Esophagus (tissue), 2 donors: Measurements from ENCODE around the gene PSMD13. TPM values are rescaled to one million over a fixed set of nuclear protein-coding genes. Genes with fewer than 3 reads are reported as not detected.
A peak's percentile ranks its signal among the peaks of the same experiment; 100 is the strongest.
"Not testable (repeated sequence)": the region's sequence is repeated elsewhere in the genome, so short reads cannot be mapped to it uniquely, and the experiment has no call there.

Source experiments
- H3K27ac ChIP-seq, 2 donors: one replicate each; pipeline ENCODE4 v1.5.1; 2013; ENCODE audit warnings: low read depth in 2 of 2, mild to moderate bottlenecking in 2 of 2, inconsistent platforms in 1 of 2, low read length in 1 of 2, moderate library complexity in 1 of 2
- H3K27me3 ChIP-seq, 2 donors: one replicate each; pipeline ENCODE4 v1.6.1; 2013; ENCODE audit warnings: low read length in 2 of 2, control low read depth in 1 of 2, mild to moderate bottlenecking in 1 of 2; ENCODE audit not compliant: insufficient read depth in 2 of 2, control insufficient read depth in 1 of 2
- H3K36me3 ChIP-seq, 2 donors: one replicate each; pipeline ENCODE4 v1.6.1; 2013; ENCODE audit warnings: low read length in 1 of 2; ENCODE audit not compliant: control insufficient read depth in 2 of 2, insufficient read depth in 2 of 2
- H3K4me1 ChIP-seq, 2 donors: one replicate each; pipeline ENCODE4 v1.6.1; 2013; ENCODE audit warnings: low read length in 1 of 2; ENCODE audit not compliant: control insufficient read depth in 2 of 2, insufficient read depth in 2 of 2
- H3K4me3 ChIP-seq, 2 donors: one replicate each; pipeline ENCODE4 v1.5.1; 2013; ENCODE audit warnings: low read length in 2 of 2, mild to moderate bottlenecking in 2 of 2, low read depth in 1 of 2, moderate library complexity in 1 of 2
- H3K9me3 ChIP-seq, 2 donors: one replicate each; pipeline ENCODE4 v1.6.1; 2013; ENCODE audit warnings: mild to moderate bottlenecking in 2 of 2, low read depth in 1 of 2, low read length in 1 of 2, moderate library complexity in 1 of 2; ENCODE audit not compliant: control insufficient read depth in 2 of 2, insufficient read depth in 1 of 2
- WGBS, 2 donors: extraction: QIAGEN DNeasy Blood & Tissue Kit; methylation state at CpG; one replicate each; pipeline ENCODE4 v1.1.7; 2013; 5-methylcytosine and 5-hydroxymethylcytosine counted together
- polyA plus RNA-seq, 2 donors: library from polyadenylated mRNA; stranded (reverse); fragments of 200-250 nt; gene quantifications; one replicate each; pipeline ENCODE4 v1.2.3, GENCODE V29; 2013
- donor health status: healthy with polysubstance abuse.
- donor health status: Bipolar disorder and iron deficiency.

PSMD13 gene
- polyA plus RNA-seq, 2 donors: 90.8 to 98.2 TPM

- Histone ChIP-seq H3K9me3 (no peaks in the 10 kb centered on the region), H3K27ac (no peak overlapping the region), H3K4me1 (peaks cover 11 to 27% of the 10 kb centered on the region in 2 donors), H3K27me3 (peaks cover 0 to 15% of the 10 kb centered on the region in 2 donors), H3K36me3 (no peaks in the 10 kb centered on the region), H3K4me3 (no peak overlapping the region)
- WGBS, 2 donors: 77 to 87% methylated on average over 22 to 24 of the region's 24 CpGs
Measured at GRCh38 chr11:284105-285020, 47.6 kb downstream of the PSMD13 start.

GRCh38 chr11:285021-285893 lies 48.5 kb downstream of the PSMD13 start:
- H3K27me3 ChIP-seq: peaks cover 0 to 15% of the 10 kb centered on the region in 2 donors

GRCh38 chr11:285894-286220 lies 49.1 kb downstream of the PSMD13 start:
- 74 to 84% methylated on average over 8 of the region's 8 CpGs for WGBS, 2 donors
- Histone ChIP-seq H3K27ac (no peak overlapping the region), H3K36me3 (no peaks in the 10 kb centered on the region), H3K4me3 (no peak overlapping the region), H3K4me1 (peaks cover 8 to 20% of the 10 kb centered on the region in 2 donors), H3K9me3 (no peaks in the 10 kb centered on the region), H3K27me3 (peaks cover 0 to 10% of the 10 kb centered on the region in 2 donors)

More at GRCh38 chr11:285021-285893, 48.5 kb downstream of the PSMD13 start:
- H3K9me3 ChIP-seq: no peaks in the 10 kb centered on the region
- no peak overlapping the region for H3K4me3 ChIP-seq
- no peak overlapping the region for H3K27ac ChIP-seq
- H3K36me3 ChIP-seq: no peaks in the 10 kb centered on the region
- peaks cover 8 to 26% of the 10 kb centered on the region in 2 donors for H3K4me1 ChIP-seq
- 84 to 85% methylated on average over 29 of the region's 29 CpGs for WGBS, 2 donors

GRCh38 chr11:286977-287820 lies 50.4 kb downstream of the PSMD13 start:
- WGBS, 2 donors: 60 to 67% methylated on average over 25 to 27 of the region's 27 CpGs
- not testable (repeated sequence) for H3K36me3 ChIP-seq, H3K27ac ChIP-seq, H3K9me3 ChIP-seq, H3K4me3 ChIP-seq, H3K27me3 ChIP-seq
- H3K4me1 ChIP-seq: peaks cover 4 to 13% of the 10 kb centered on the region in 2 donors

GRCh38 chr11:287821-288477 lies 51.2 kb downstream of the PSMD13 start:
- H3K27me3 ChIP-seq: no peaks in the 10 kb centered on the region
- H3K4me1 ChIP-seq: peaks cover 4 to 13% of the 10 kb centered on the region in 2 donors
- peak overlapping the region; percentile 48 to 55 for H3K4me3 ChIP-seq
- peak overlapping the region; percentile 8 to 21 for H3K27ac ChIP-seq
- H3K9me3 ChIP-seq: no peaks in the 10 kb centered on the region
- H3K36me3 ChIP-seq: peaks cover 0 to 9% of the 10 kb centered on the region in 2 donors
- 16% methylated on average over 39 to 41 of the region's 41 CpGs for WGBS, 2 donors

GRCh38 chr11:288478-289397 lies 52.0 kb downstream of the PSMD13 start, which contains the start of gene PGGHG:
Gene PGGHG (plus strand): TSS chr11:289126. CDS start chr11:289817, 691 bp downstream.
- H3K27me3 ChIP-seq: no peaks in the 10 kb centered on the region
- peak within 1 kb of the TSS; percentile 8 to 21 for H3K27ac ChIP-seq
- H3K4me1 ChIP-seq: peaks cover 4 to 13% of the 10 kb centered on the region in 2 donors
- no peaks in the 10 kb centered on the region for H3K9me3 ChIP-seq
- H3K36me3 ChIP-seq: peaks cover 0 to 9% of the 10 kb centered on the region in 2 donors
- WGBS, 2 donors: 1% methylated on average over 67 to 112 of the region's 112 CpGs
- peak within 1 kb of the TSS; percentile 48 to 55 for H3K4me3 ChIP-seq

GRCh38 chr11:289398-289711 lies 52.6 kb downstream of the PSMD13 start:
- H3K27me3 ChIP-seq: no peaks in the 10 kb centered on the region
- WGBS, 2 donors: 16 to 22% methylated on average over 9 to 14 of the region's 14 CpGs
- H3K27ac ChIP-seq: no peak overlapping the region
- no peaks in the 10 kb centered on the region for H3K9me3 ChIP-seq
- peak overlapping the region; percentile 14 to 48 for H3K4me3 ChIP-seq
- peaks cover 0 to 15% of the 10 kb centered on the region in 2 donors for H3K36me3 ChIP-seq
- H3K4me1 ChIP-seq: peaks cover 4 to 13% of the 10 kb centered on the region in 2 donors
